Stimulated activated CD4-positive, alpha-beta T cell treated with anti-CD3 and anti-CD28 coated beads, TNF-alpha, amount 100 ng/mL, for 24 hours (primary cell): Measurements from ENCODE around the gene MASP1.

Experiments
- DNase-seq, 3 experiments: peaks; one replicate each; pipeline ENCODE4 v3.0.0-alpha.2; 2020; ENCODE audit warnings: low read depth in 3 of 3

The MASP1 gene

GRCh38 chr3:187291512-187292132, at the start of gene MASP1:
Gene MASP1 (minus strand): TSS chr3:187291737. CDS start chr3:187291632, 105 bp downstream.
- DNase-seq, result no peak

- no peak for DNase-seq
Measured at GRCh38 chr3:187340578-187340977, 49.0 kb upstream of the MASP1 start.

GRCh38 chr3:187336322-187336721, 44.8 kb upstream of the MASP1 start:
- DNase-seq, result no peak

GRCh38 chr3:187334904-187335303, 43.4 kb upstream of the MASP1 start:
- no peak for DNase-seq

- DNase-seq, result no peak
Measured at GRCh38 chr3:187328691-187329090, 37.2 kb upstream of the MASP1 start.

- no peak for DNase-seq
Measured at GRCh38 chr3:187327845-187328244, 36.3 kb upstream of the MASP1 start.

GRCh38 chr3:187325632-187326031, 34.1 kb upstream of the MASP1 start:
- no peak for DNase-seq

GRCh38 chr3:187323091-187323490, 31.6 kb upstream of the MASP1 start:
- no peak for DNase-seq

GRCh38 chr3:187322291-187322690, 30.8 kb upstream of the MASP1 start:
- no peak for DNase-seq

- no peak for DNase-seq
Measured at GRCh38 chr3:187321766-187322165, 30.2 kb upstream of the MASP1 start.

GRCh38 chr3:187319699-187320302, 28.3 kb upstream of the MASP1 start:
- peak; percentile 19 to 54 (median 32) for DNase-seq

GRCh38 chr3:187318819-187319616, 27.5 kb upstream of the MASP1 start:
- peak; percentile 3 to 22 (median 17) for DNase-seq

- DNase-seq, result no peak
Measured at GRCh38 chr3:187315872-187316271, 24.3 kb upstream of the MASP1 start.

- no peak for DNase-seq
Measured at GRCh38 chr3:187314176-187314575, 22.6 kb upstream of the MASP1 start.

GRCh38 chr3:187310954-187311470, 19.5 kb upstream of the MASP1 start:
- DNase-seq, result no peak

GRCh38 chr3:187310226-187310625, 18.7 kb upstream of the MASP1 start:
- DNase-seq, result no peak

- DNase-seq, result no peak
Measured at GRCh38 chr3:187305881-187306280, 14.3 kb upstream of the MASP1 start.

- DNase-seq, result no peak
Measured at GRCh38 chr3:187299611-187300010, 8.1 kb upstream of the MASP1 start.

GRCh38 chr3:187296911-187297310, 5.4 kb upstream of the MASP1 start:
- DNase-seq, result no peak

- DNase-seq, result no peak
Measured at GRCh38 chr3:187296058-187296457, 4.5 kb upstream of the MASP1 start.

GRCh38 chr3:187295316-187296034, 3.9 kb upstream of the MASP1 start:
- no peak for DNase-seq
